ENCODE data around the gene FAIM2.

FAIM2 gene

DNA sequence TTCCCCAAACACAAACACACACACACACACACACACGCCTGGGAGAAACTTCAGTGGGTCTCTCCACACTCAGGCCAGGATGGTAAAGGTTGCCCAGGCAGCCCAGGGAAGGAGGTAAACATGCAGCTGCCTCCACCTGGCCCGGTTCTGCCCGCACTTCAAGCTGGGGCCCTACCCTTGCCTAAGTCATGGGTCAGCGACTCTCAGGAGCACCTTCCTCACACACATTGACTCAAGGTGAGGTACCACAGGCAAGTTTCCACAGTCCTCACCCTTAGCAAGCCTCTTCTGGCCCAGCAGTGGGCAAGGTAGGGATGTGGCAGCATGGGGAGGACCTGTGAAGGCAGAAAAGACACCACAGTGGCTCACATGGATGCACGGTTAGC, 14.1 kb upstream of the FAIM2 start:
- DNase-seq (ENCODE audit: low spot score), result no peak

DNA sequence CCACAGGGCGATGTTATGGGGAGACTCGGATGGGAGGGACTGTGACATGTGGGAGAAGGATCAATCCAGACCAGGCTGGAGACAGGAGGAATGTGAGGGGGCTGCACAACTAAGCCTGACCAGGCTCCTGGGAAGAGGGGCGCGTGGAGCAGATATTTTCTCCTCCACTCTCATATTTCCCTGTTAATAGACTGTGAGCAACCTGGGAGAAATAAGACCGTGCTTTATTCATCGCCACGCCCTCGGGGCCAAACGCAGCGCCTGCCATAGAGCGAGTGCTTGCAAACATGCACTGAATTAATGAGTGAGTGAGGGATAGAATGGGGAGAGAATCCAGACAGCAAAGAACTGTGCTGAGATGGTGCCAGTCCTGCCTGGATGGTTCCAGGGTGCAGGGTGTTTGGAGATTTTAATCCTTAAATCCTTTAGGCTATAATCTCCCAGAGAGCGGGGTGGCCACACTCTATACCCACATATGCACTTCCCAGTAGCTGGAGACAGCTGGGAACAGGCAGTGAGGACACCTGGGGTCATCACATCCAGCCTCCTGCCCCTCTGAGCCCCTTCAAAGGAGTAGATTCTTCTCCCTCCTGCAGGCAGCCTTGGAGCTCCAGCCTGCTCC, 13.6 kb upstream of the FAIM2 start:
- no peak for DNase-seq (ENCODE audit: low spot score)

DNA sequence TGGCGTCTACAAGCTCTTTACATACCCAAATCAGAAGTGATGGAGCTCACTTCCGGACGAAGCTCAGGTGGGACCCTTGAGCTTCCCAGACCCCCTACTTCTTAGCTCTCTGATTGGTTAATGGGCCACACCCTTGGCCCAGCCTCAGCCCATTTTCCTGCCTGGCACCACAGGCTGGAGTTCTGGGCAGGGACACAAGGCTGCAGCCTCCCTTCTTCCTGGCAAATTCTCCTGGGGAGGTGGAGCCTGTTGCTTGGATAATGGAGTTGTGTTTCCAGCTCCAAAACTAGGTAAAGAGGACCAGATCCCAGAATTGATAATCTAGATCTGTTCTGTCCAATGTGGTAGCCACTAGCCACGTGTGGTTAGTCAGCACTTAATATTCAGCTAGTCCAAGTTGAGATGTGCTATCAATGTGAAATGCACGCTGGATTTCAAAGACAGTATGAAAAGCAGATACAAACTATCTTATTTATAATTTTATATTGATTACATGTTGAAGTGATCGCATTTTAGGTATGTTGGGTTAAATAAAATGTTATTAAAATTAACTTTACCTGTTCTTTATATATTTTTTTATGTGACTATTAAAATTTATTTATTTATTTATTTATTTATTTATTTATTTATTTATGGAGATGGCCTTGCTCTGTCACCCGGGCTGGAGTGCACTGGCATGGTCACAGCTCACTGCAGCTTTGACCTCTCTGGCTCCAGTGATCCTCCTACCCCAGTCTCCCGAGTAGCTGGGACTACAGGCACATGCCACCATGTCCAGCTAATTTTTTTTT, 12.6 kb upstream of the FAIM2 start:
- no peak for DNase-seq (ENCODE audit: low spot score)

DNA sequence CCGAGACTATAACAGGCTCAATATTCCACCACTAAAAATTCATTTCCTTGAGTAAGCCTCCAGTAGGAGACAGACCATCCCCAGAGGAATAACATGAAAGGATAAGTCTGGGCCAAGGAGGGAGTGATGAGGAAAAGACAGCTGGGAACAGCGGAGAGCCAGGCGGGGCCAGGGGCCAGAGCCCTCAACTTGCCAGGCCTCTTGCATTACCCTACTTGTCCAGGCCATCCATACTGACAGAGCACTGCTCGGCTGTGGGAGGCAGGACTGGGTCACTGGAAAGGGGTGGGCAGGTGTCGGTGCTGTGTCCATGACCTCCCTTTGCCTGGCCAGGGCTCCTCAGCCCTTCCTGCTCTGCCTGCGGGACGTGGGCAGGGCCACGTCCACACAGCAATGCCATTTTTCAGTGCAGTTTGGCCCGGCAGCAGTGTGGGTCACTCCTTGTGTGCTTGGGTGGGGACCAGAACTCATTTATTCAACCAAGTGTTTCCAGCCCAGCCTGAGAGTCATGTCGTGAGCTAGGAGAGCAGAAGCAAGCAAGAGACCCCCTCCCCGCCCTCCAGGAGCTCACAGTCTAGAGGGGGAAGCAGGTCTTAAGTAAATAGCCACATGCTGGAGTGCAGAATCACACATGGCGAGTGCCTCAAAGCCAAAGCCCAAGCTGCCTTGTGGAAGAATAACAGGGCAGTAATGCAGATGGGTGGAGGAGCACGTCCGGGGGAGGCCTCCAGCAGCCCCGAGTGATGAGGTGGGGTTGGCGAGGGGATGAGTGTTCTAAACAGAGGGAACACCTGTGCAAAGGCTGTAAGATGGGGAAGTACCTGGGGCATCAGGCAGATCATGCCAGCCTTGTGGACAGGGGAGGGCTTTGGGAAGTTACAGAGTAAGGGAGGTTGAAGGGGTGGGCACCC, 8.9 kb upstream of the FAIM2 start:
- DNase-seq (ENCODE audit: low spot score), result no peak

DNA sequence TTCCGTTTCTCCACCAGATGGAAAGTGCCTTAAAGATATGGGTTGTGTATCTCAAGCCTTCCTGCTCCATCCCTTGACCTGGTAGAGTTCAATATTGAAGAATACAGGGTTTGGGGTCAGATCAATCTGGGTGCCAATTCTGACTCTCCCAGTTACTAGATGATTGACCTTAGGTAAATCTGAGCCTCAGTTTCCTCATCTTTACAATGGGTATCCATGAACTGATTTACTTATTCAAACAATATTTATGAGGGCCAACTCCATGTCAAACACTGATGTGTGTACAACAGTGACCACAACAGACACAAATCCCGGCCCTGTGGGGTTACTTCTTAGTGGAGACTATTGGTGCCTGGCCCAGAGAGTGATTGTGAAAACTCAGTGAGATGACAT, 7.5 kb upstream of the FAIM2 start:
- no peak for DNase-seq (ENCODE audit: low spot score)

DNA sequence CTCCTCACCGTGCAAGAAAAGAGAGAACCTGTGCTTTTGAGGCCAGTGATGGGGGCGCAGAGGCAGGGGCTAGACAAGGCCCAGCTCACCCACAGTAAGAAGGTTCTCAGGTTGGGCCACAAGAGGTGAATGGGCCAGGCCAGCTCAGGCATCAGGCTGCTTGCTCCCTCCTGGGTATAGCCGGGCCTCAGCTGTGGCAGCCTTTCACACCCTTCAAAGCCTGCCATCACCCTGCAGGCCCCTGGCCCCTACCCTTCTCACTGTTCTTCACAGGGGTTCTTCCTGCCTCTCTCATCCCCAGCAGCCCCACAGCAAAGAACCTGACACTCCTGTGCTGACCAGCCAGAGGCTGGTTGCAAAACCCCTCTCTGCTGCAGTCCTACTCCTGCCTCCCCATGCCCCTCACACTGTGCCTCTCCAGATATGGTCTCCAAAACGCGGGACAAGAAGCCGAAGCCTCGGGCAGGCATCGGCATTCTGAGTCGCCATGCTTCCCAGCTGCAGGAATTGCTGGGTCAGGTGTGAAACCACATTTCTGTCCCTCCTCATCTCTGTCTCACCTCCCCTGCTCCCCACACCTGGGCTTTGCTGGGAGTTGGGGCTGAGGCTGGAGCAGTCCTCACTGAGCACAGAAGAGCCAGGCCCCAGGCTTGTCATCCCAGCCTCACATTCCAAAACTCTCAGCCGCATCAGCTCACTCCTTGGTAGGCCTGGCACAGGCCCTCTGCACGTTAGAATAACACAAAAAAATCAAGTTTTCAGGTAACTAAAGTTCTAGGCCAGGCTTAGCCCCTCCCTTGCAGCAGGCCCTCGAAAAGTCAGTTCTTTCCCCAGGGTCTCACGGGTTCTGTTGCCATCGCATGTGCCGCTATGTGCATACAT, 6.9 kb upstream of the FAIM2 start:
- DNase-seq (ENCODE audit: low spot score), result no peak

DNA sequence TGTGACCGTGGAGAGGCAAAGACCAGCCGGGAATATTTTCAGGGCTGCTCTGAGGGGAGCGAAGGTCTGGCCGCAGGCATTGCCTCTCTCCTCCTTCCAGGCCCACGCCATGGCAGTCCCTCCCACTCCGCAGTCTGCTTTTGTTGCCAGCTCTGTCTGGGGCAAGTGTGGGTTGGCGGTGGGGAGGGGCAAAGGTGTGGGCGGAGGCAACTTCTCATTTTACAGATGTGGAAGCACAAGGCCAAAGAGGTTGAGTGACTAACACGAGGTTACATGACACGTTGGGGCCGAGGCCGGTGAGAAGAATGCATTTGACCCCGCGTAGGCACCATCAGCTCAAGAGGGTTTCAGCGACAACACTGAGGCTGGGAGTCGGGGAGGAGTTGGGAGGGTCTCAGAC, 6.1 kb upstream of the FAIM2 start:
- no peak for DNase-seq (ENCODE audit: low spot score)

DNA sequence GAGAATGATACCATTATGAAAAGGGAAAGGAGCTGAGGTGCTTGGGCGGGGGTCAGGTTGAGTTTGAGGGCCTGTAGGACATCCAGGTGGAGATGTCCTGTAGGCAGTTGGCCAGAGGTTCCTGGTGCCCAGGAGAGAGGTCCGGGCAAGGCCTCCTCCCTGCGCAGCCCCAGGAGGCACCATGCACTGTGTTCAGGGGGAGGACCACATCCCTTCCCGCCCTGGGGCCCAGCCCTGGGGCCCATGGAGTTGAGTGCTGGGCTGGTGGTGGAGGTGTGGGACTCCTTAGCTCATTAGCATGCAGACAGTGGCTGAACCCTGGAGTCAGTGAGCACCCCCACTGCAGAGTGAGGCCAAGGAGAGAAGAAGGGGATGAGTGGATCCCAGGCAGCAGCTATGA, 5.7 kb upstream of the FAIM2 start:
- DNase-seq (ENCODE audit: low spot score), result no peak

DNA sequence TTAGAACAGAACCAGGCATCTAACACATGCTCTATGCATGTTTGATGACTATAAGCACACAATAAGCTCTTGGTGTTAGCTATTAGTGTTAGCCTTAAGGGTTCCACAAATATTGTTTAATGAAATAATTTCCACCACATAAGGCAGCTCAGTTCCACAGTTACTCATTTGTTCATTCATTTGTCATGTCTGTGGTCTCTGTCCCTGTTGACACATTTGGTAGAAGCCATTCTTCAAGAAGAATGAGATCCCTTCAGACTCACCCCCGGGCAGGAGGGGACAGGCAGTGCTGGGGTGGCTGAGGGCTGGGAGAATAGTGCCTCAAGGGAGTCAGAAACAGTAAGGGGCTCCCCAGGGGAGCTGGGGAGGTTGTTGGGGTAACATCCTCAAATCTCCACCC, 3.7 kb upstream of the FAIM2 start:
- no peak for DNase-seq (ENCODE audit: low spot score)

DNA sequence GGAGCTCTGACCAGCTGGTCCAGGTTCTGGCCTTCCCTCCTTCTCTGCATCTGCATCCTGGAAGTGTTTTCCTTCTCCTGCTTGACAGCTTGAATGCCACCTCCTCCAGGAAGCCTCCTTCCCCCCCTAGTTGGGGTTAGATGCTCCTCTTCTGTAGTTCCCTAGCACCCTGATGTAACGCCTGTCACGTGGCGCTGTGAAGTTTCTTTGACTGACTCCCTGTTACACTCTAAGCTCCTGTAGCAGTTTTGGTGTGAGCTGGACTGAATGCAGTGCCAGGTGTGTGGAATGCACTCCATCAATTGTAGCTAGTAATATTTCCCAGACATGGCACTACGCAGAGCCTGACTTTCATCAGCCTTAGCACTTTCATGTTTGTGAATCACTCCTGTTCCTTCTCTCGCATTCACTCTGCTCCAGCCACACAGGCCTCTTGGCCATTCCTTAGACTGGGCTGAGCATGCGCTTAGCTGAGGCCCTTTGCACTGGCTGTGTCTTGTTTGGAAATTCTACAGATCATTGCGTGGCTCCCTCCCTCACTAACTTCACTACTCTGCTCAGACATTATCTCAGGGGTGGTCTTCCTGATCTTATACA, 2.1 kb upstream of the FAIM2 start:
- DNase-seq (ENCODE audit: low spot score), result no peak

DNA sequence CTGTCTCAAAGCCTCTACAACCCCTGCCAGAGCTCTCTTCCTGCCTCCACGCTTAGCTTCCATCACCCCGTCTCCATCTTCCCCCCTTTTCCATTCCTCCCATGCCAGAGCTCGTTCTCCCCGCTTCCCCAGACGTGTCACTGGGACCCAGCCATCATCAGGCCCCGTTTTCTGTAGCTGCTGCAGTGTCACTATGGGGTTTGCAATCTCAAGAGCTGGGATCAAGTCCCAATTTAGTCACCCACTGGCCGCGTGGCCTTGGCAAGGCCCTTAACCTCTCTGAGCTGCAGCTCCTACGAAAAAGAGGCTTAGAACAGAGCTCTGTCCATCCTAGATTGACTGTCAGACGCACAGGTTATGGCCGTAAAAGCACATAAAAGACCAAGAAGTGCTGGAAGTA, 901 bp upstream of the FAIM2 start:
- DNase-seq (ENCODE audit: low spot score), result no peak

DNA sequence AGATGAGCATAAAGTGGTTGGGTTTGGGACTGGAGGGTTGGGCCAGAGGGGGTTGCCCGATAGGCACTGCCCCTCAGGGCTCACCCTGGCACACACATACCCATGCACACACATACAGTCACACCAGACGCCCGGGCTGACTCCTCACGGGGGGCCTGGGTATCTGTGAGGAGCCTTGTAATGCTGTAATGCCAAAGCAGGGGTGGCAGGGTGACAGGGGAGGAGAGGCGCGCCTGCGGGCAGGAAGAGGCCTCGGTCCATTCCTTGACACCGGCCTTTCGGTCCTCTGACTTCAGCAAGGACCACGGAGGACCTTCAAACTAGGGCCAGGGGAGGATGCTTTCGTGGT, 375 bp downstream of the FAIM2 start:
- DNase-seq (ENCODE audit: low spot score), result no peak

DNA sequence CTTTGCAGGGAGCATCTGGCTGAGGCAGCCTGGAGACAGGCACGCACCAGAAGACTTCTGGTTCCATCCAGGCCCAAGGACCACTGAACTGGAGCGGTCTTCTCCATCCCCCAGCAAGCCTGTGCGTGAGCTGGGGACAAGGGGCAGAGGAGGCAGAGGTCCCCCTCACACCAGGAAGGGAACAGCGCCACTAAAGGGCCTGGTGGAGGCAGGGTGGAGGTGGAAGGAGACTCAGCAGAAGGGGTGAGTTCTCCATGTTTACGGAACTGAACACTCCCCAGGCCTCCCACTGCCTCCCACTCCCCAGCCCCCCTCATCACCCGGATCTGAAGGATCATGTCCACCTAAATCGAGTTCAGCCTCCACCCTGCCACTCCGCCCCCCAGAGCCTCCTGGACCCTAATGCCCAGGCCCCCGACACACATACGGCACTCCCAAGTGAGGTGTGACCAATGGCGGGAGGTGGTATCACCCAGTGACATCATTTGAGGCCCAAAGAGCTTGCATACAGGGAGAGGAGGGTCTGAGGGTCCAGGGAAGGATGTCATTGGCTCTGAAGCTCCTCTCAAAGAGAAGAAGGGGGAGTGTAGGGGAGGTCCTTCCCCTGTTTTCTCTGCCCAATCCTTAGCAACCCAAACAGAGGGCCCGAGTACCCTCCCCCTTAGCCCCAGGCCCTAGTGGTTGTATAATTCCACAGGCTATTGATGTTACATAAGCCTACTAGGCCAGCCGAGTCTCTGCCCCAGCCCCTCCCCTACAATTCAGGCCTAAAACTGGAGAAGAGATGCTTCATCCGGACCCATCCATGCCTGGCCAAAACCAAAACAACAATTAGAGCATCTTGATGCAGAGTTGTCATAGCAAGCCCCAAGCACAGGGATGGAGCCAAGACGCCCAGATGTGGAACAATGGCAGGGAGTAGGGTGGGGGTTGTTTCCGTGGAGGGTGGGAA, 1.0 kb downstream of the FAIM2 start:
- DNase-seq (ENCODE audit: low spot score), result no peak

DNA sequence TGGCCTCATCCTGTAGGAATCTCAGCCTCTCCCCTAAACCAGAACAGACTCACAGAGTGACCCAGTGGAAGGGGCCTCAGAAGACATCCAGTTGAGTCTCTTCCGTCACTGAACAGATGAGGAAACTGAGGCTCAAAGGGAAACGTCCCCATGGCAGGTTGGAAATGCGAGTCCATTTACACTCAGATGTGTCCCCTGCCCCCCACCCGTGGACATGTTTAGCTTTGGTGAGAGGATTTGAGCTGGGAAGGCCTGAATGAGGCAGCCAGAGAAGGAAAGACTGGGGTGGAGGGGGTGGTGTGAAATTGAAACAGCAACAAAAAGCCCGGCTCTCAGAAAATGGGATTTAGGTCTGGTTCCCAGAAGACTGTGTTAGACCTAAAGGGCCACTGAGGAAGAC, 1.7 kb downstream of the FAIM2 start:
- DNase-seq (ENCODE audit: low spot score), result no peak

DNA sequence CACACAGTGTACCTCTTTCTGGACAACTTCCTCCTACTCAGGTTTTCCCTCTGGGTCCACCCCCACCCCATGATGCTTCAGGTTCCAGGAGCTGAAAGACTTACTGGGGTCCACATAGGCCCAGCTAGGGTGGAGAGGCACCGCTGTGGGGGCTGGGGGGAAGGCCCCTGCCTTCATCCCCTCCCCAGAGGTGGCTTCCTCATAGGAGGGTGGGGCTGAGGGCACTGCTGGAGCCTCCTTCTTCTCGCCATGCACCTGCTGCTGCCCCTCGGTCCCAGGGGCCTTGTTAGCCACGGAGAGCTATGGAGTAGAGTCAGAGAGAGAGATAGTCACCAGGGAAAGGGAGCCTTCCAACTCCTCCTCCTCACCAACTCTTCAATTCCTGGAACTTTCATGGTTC, 2.7 kb downstream of the FAIM2 start:
- DNase-seq (ENCODE audit: low spot score), result no peak

DNA sequence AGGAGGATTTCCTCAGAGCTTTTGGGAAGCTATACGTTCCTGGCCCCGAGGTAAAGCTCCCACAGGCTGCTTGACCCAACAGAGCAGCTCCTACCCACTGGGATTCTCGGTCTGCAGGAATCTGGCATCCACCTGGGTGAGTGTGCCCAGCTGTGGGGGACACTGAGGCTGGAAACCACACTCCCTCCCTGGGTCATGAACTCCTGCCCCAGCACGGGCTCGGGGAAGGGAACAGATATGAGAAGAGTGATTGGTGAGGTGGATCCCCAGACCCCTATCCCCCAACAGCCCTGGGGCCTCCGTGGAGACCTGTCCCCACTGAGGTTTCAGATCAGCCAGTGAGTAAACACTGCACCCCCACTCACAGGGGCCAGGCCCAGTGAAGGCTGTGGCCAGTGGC, 3.3 kb downstream of the FAIM2 start:
- DNase-seq (ENCODE audit: low spot score), result no peak

DNA sequence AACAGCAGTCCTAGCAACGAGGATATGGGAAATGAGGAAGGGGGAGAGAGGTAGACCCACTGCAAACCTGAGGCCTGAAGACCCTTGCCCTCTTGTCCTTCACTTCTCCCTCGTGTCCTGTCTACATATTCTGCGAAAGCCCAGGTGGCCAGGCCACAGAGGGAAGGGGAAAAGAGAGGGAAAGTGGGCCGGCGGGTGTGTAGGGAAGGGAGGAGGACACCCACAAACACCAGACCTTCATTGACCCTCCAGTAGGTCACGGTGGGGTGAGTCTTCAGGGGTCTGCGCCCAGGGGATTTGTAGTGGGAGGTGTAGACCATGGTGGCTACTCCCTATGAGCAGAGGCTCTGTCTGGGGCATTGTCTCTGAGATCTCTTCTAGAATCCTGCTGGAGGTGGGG, 3.8 kb downstream of the FAIM2 start:
- no peak for DNase-seq (ENCODE audit: low spot score)

DNA sequence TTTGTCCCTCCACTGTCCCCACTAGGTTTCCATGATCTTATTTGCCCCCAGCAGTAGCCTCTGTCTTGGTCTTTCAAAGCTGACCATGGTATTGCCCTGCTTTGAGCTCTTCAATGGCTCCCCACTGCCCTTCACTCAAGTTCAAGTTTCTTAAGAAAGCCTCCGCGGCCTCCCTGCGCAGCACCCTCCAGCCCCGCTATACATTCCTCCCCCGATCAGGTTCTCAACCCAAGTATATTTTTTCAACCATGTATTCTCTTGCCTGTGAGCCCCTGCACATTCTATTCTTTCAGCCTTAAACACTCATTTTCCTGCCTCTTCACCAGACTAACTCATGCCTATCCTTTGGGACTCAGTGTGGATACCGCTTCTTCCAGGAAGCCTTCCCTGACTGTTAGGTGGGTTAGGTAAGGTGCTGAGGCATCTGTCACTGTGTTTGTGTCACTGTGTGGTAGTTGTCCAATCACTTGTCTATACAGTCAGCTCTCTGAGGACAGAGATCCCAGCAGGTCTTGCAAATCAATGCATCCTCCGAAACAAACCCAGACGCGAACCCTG, 4.3 kb downstream of the FAIM2 start:
- DNase-seq (ENCODE audit: low spot score), result no peak

DNA sequence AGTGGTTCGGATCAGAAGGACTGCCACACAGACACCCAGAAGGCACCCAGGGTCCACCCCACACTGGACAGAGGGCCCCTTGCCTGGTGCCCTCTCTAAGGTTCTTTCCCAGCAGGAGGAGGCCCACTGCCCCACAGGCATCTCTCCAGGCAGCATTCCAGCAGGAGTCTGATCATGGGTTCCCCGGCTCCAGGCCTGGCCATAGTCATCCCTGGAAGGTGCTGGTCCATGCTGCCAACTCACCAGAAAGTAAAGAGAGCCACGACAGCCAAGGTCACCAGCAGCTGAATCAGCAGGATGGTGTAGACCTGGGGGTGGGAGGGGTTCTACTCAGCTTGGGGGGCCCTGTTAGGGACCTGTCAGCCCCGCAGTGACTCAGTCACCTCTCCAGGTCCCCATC, 6.4 kb downstream of the FAIM2 start:
- DNase-seq (ENCODE audit: low spot score), result no peak

DNA sequence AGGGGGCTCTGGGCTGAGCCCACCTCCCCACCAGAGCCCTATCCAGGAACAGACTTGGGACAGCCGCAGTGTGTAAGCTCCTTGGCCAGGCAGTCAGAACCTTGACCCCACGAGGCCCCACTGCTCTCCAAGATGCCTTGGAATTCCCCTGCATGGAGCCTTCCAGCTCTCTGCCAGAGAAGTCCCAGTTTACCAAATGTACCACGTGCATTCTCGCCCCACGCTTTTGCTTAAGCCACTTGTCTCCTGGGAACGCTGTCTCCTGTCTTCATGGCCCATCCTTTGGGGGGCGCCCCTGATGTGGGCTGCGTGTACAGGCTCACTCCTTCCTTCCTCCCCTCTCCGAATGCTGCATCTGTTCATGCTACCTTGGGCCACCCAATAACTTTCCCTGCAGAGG, 7.9 kb downstream of the FAIM2 start:
- no peak for DNase-seq (ENCODE audit: low spot score)

Measured in NAMALWA (cell line).